ENCODE measurements around the gene RAP1GAP2. TPM values are rescaled to one million over a fixed set of nuclear protein-coding genes. Genes with fewer than 3 reads are reported as not detected.

The RAP1GAP2 gene
- total and polyA plus RNA-seq, 8 donors, result 11.8 to 92.4 (median 31.0) TPM

DNA sequence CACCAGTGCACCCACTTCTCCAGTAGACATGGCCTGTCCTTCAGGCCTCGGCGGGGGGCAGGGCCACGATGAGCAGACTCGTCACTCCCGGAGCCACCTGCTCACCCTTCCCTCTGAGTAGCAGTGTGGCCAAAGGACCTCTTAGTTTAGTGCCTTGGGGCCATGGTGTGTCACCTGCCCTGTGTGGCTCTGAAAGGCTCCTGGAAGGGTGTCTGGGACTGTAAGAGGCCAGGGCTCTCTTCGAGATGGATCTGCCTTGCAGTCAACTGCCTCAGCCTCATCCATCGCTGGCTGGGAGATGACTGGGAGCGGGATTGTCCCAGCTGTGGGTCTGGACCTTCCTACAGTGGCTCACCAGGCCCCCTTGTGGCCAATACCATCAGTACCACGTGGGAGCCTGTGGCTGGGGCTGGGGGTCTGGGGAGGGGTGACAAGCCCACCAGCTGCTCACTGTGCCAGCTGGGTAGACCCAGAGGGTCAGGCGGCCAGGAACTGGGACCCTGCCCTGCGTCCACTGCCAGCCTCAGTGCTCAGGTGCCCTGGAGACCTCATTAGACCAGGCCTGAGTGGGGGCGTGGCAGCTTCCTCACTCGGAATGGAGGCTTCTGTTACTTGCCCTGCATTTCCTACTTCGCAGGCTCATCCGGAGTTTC, 133.8 kb downstream of the RAP1GAP2 start:
- intact Hi-C loops (cut with DNase I; ENCODE audit: low total_unique reads), result loop anchor here (5.0 kb wide), 1 partner anchor 83 kb away; no protein-coding TSS in a partner anchor
- peak overlapping the region; percentile 20 to 44 (median 39) for H3K27ac ChIP-seq
- 47 to 57% (median 54%) methylated on average over 12 to 15 of the region's 15 CpGs for WGBS, 5 donors

DNA sequence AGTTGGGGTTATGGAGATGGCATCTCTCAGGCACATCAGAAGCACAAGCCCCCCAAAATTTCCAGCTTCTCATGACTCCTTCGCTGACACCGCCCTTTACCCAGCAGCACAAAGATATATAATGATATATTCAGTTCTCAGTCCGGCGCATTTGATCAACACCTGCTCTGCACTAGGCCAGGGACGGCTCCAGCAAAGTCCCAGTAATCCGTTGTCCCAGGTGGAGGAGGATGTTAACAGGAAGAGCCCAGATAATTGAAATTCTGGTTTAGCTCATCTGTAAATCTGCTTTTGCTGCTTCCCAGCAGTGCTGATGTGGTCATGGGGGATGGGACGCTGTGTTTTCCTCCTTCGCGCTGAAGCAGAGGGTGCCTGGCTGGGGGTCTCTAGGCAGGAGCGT, 135.6 kb downstream of the RAP1GAP2 start:
- no peak for TF ChIP-seq POLR2AphosphoS5 (IDR thresholded peaks at IDR 0.05)
- TF ChIP-seq, protein P1, sequence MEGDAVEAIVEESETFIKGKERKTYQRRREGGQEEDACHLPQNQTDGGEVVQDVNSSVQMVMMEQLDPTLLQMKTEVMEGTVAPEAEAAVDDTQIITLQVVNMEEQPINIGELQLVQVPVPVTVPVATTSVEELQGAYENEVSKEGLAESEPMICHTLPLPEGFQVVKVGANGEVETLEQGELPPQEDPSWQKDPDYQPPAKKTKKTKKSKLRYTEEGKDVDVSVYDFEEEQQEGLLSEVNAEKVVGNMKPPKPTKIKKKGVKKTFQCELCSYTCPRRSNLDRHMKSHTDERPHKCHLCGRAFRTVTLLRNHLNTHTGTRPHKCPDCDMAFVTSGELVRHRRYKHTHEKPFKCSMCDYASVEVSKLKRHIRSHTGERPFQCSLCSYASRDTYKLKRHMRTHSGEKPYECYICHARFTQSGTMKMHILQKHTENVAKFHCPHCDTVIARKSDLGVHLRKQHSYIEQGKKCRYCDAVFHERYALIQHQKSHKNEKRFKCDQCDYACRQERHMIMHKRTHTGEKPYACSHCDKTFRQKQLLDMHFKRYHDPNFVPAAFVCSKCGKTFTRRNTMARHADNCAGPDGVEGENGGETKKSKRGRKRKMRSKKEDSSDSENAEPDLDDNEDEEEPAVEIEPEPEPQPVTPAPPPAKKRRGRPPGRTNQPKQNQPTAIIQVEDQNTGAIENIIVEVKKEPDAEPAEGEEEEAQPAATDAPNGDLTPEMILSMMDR (IDR thresholded peaks at IDR 0.05), result no peak
- H3K27ac ChIP-seq, result peak overlapping the region in 2 of 5 donors; percentile 3 to 38
- peaks cover 0 to 14% (median 4%) of the 10 kb centered on the region in 4 donors for H3K36me3 ChIP-seq
- 83 to 92% (median 87%) methylated on average over 6 to 10 of the region's 10 CpGs for WGBS, 5 donors
- peaks cover 0 to 26% (median 7%) of the 10 kb centered on the region in 4 donors for H3K4me1 ChIP-seq
- H3K4me3 ChIP-seq, result no peak overlapping the region
- H3K27me3 ChIP-seq, result no peaks in the 10 kb centered on the region
- no peaks in the 10 kb centered on the region for H3K9me3 ChIP-seq
- intact Hi-C loops (cut with DNase I; ENCODE audit: low total_unique reads), result no loop called here
- DNase-seq, result no peak

More for the DNA sequence above, 133.8 kb downstream of the RAP1GAP2 start:
- H3K4me3 ChIP-seq, result no peak overlapping the region
- peaks cover 0 to 20% (median 9%) of the 10 kb centered on the region in 4 donors for H3K4me1 ChIP-seq
- no peaks in the 10 kb centered on the region for H3K27me3 ChIP-seq
- H3K36me3 ChIP-seq, result peaks cover 0 to 14% (median 4%) of the 10 kb centered on the region in 4 donors
- H3K9me3 ChIP-seq, result no peaks in the 10 kb centered on the region
- TF ChIP-seq EP300 (IDR thresholded peaks at IDR 0.05), result no peak
- TF ChIP-seq, protein P1 (IDR thresholded peaks at IDR 0.05), result peak in 5 of 7 experiments; percentile 34 to 83 (median 71)
- DNase-seq, result peak; percentile 71 to 76

DNA sequence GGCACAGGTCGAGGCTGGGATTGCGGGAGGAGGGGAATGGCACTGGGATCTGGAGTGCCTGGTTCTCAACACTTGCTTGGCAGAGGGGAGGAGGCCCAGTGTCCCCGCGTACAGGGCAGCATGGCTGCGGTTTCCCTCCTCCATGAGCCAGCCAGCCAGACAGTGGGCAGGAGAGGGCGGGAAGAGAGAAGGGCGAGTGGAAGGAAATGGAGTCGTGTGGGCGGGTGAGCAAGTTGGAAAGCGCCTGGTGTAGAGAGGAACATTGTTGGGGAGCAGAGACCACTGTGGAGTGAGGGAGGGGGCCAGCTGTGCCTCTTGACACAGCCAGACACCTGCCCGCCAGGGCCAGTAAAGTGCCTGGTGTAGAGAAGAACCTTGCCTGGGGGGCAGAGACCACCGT, 136.7 kb downstream of the RAP1GAP2 start:
- intact Hi-C loops (cut with DNase I; ENCODE audit: low total_unique reads), result no loop called here
- 74 to 85% (median 77%) methylated on average over 11 to 12 of the region's 12 CpGs for WGBS, 5 donors
- H3K4me1 ChIP-seq, result peaks cover 0 to 26% (median 7%) of the 10 kb centered on the region in 4 donors
- no peak for DNase-seq
- H3K27ac ChIP-seq, result peak overlapping the region in 1 of 5 donors; percentile 32
- TF ChIP-seq, protein P1 (IDR thresholded peaks at IDR 0.05), result no peak
- no peak for TF ChIP-seq POLR2AphosphoS5 (IDR thresholded peaks at IDR 0.05)
- TF ChIP-seq POLR2A (IDR thresholded peaks at IDR 0.05), result no peak
- no peak for TF ChIP-seq EP300 (IDR thresholded peaks at IDR 0.05)
- no peak overlapping the region for H3K4me3 ChIP-seq
- peaks cover 0 to 14% (median 4%) of the 10 kb centered on the region in 4 donors for H3K36me3 ChIP-seq
- H3K9me3 ChIP-seq, result no peaks in the 10 kb centered on the region
- H3K27me3 ChIP-seq, result no peaks in the 10 kb centered on the region

DNA sequence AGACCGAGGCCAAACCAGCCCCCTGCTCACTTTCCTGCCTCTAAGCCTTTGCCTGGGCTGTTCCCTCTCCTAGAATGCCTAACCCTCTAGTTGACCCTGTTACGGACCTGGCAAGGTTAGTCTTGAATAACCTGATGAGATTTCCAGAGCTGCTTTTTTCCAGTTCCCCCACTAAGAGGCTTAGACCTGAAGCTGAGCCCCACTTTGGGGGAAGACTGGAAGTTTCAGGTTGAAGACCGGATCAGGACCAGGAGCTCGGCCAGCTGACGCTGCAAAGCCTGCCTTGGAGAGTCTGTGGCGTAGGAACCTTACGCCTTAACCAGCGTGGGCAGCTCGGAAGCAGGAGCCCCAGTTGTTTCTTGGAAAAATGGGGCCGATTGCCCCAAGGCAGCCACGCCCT, 137.4 kb downstream of the RAP1GAP2 start:
- TF ChIP-seq EP300 (IDR thresholded peaks at IDR 0.05) (no peak), POLR2A (IDR thresholded peaks at IDR 0.05) (no peak), POLR2AphosphoS5 (IDR thresholded peaks at IDR 0.05) (no peak)
- TF ChIP-seq, protein P1 (IDR thresholded peaks at IDR 0.05), result no peak
- Histone ChIP-seq H3K27ac (no peak overlapping the region), H3K9me3 (no peaks in the 10 kb centered on the region), H3K27me3 (no peaks in the 10 kb centered on the region), H3K4me3 (no peak overlapping the region), H3K36me3 (peaks cover 0 to 14% (median 4%) of the 10 kb centered on the region in 4 donors), H3K4me1 (peaks cover 0 to 26% (median 7%) of the 10 kb centered on the region in 4 donors)
- no peak for DNase-seq
- 90 to 94% (median 92%) methylated on average over 10 to 11 of the region's 11 CpGs for WGBS, 5 donors
- intact Hi-C loops (cut with DNase I; ENCODE audit: low total_unique reads), result no loop called here
